IMR-90 (cell line): ENCODE measurements around the gene SIPA1L3. TPM values are rescaled to one million over a fixed set of nuclear protein-coding genes. Genes with fewer than 3 reads are reported as not detected.

Source experiments
- ATAC-seq: fragments of 200-7000 bp; cut with Tn5 transposase; 2 replicates; pipeline ENCODE4 v1.9.1; 2020; ENCODE audit warnings: low read depth, mild to moderate bottlenecking, moderate library complexity
- BruUV-seq: library from RNA; stranded (reverse); fragments of 400-500 nt; replicated peaks from 2 replicates; lab custom pipeline; 2021; lab: Mats Ljungman, UMichigan
- CTCF ChIA-PET: fragments of 300-600 bp; formaldehyde crosslinking; extraction: SDS; loops from one replicate; lab custom pipeline; 2021; ENCODE audit warnings: antibody characterized with exemption; lab: Yijun Ruan, JAX
- POLR2A ChIA-PET: fragments of 300-600 bp; sonication (Branson Sonifier 250); formaldehyde crosslinking; loops from one replicate; lab custom pipeline; 2022; ENCODE audit warnings: antibody characterized with exemption; ENCODE audit not compliant: unreplicated experiment; lab: Charles Lee
- DNase-seq: peaks from one replicate; pipeline ENCODE4 v3.0.0; 2013
- H2AFZ ChIP-seq: replicated peaks from 2 replicates; pipeline ENCODE3; 2013; ENCODE audit warnings: low read length, mild to moderate bottlenecking; ENCODE audit not compliant: poor library complexity
- H2AK5ac ChIP-seq: 2 replicates; pipeline ENCODE4 v1.6.1; 2013; ENCODE audit warnings: low read depth, low read length, inconsistent platforms
- H2AK9ac ChIP-seq: replicated peaks from 2 replicates; pipeline ENCODE3; 2013; ENCODE audit warnings: mild to moderate bottlenecking, low read depth, low read length, moderate library complexity; ENCODE audit not compliant: poor library complexity
- H2BK120ac ChIP-seq: 2 replicates; pipeline ENCODE4 v1.6.1; 2013; ENCODE audit warnings: low read depth, low read length, inconsistent platforms
- H2BK15ac ChIP-seq: 3 replicates; pipeline ENCODE4 v1.6.1; 2013; ENCODE audit warnings: low read depth, low read length, inconsistent platforms
- H2BK20ac ChIP-seq: 2 replicates; pipeline ENCODE4 v1.6.1; 2013; ENCODE audit warnings: low read depth, mild to moderate bottlenecking, inconsistent platforms, low read length, moderate library complexity
- H2BK5ac ChIP-seq: 2 replicates; pipeline ENCODE4 v1.6.1; 2013; ENCODE audit warnings: mild to moderate bottlenecking, low read depth, low read length, inconsistent platforms; ENCODE audit not compliant: poor library complexity, severe bottlenecking
- H3K14ac ChIP-seq: replicated peaks from 2 replicates; pipeline ENCODE4 v1.6.1; 2013; ENCODE audit warnings: low read depth, low read length, inconsistent platforms
- H3K18ac ChIP-seq: 2 replicates; pipeline ENCODE4 v1.6.1; 2013; ENCODE audit warnings: low read depth, low read length, control low read depth
- H3K23ac ChIP-seq: 2 replicates; pipeline ENCODE4 v1.6.1; 2013; ENCODE audit warnings: low read depth, low read length, inconsistent platforms
- H3K27ac ChIP-seq: 2 replicates; pipeline ENCODE4 v1.5.1; 2013; ENCODE audit warnings: mild to moderate bottlenecking, control low read depth, low read length; ENCODE audit not compliant: insufficient read depth
- H3K27me3 ChIP-seq: 2 replicates; pipeline ENCODE4 v1.6.1; 2013; ENCODE audit warnings: low read length; ENCODE audit not compliant: control insufficient read depth, insufficient read depth
- H3K36me3 ChIP-seq: 2 replicates; pipeline ENCODE4 v1.6.1; 2013; ENCODE audit warnings: low read length, mixed read lengths; ENCODE audit not compliant: control insufficient read depth, insufficient read depth
- H3K4ac ChIP-seq: 2 replicates; pipeline ENCODE4 v1.6.1; 2013; ENCODE audit warnings: low read depth, low read length, inconsistent platforms
- H3K4me1 ChIP-seq: 2 replicates; pipeline ENCODE4 v1.6.1; 2013; ENCODE audit warnings: low read length, mixed read lengths; ENCODE audit not compliant: control insufficient read depth, insufficient read depth
- H3K4me2 ChIP-seq: 2 replicates; pipeline ENCODE4 v1.6.1; 2013; ENCODE audit warnings: low read depth, mild to moderate bottlenecking, control low read depth, low read length, moderate library complexity
- H3K4me3 ChIP-seq: 2 replicates; pipeline ENCODE4 v1.5.1; 2013; ENCODE audit warnings: low read depth, mild to moderate bottlenecking, control low read depth, low read length, moderate library complexity; ENCODE audit not compliant: insufficient read depth
- H3K56ac ChIP-seq: 2 replicates; pipeline ENCODE4 v1.6.1; 2013; ENCODE audit warnings: low read length, inconsistent platforms; ENCODE audit not compliant: insufficient read depth; ENCODE audit errors: extremely low read depth
- H3K79me1 ChIP-seq, 2 experiments: 2 replicates each; pipeline ENCODE4 v1.6.1; 2013; ENCODE audit warnings: low read length in 2 of 2, inconsistent platforms in 1 of 2, low read depth in 1 of 2
- H3K9ac ChIP-seq: 2 replicates; pipeline ENCODE4 v1.6.1; 2013; ENCODE audit warnings: low read depth, low read length, control low read depth
- H3K9me1 ChIP-seq: 2 replicates; pipeline ENCODE4 v1.6.1; 2013; ENCODE audit warnings: low read length, inconsistent platforms; ENCODE audit not compliant: insufficient read depth
- H3K9me3 ChIP-seq: 2 replicates; pipeline ENCODE4 v1.6.1; 2013; ENCODE audit warnings: low read length; ENCODE audit not compliant: control insufficient read depth, insufficient read depth
- H4K20me1 ChIP-seq: 2 replicates; pipeline ENCODE4 v1.6.1; 2013; ENCODE audit warnings: low read length, inconsistent platforms; ENCODE audit not compliant: insufficient read depth
- H4K5ac ChIP-seq: 2 replicates; pipeline ENCODE4 v1.6.1; 2013; ENCODE audit warnings: mild to moderate bottlenecking, low read depth, low read length, control low read depth
- H4K8ac ChIP-seq, 2 experiments: 2 replicates each; pipeline ENCODE4 v1.6.1; 2013; ENCODE audit warnings: low read depth in 2 of 2, low read length in 2 of 2, control low read depth in 1 of 2, inconsistent platforms in 1 of 2
- H4K91ac ChIP-seq: 2 replicates; pipeline ENCODE4 v1.6.1; 2013; ENCODE audit warnings: low read depth, low read length, inconsistent platforms; ENCODE audit not compliant: insufficient read depth
- BHLHE40 ChIP-seq: fragments of 150-350 bp; IDR thresholded peaks from 2 replicates; pipeline ENCODE4 v1.6.1; 2016; ENCODE audit warnings: mild to moderate bottlenecking, low read depth, low read length
- CEBPB ChIP-seq: IDR thresholded peaks from 2 replicates; pipeline ENCODE4 v1.6.1; 2012; ENCODE audit warnings: low read depth, low read length, improper control_type of control experiment
- FOS ChIP-seq: fragments of 150-350 bp; IDR thresholded peaks from 2 replicates; pipeline ENCODE4 v1.6.1; 2016; ENCODE audit warnings: low read depth, low read length
- MAFK ChIP-seq: IDR thresholded peaks from 2 replicates; pipeline ENCODE4 v1.6.1; 2012; ENCODE audit warnings: low read depth, low read length, improper control_type of control experiment
- MAZ ChIP-seq: IDR thresholded peaks from 2 replicates; pipeline ENCODE4 v1.6.1; 2012; ENCODE audit warnings: low read depth, mild to moderate bottlenecking, low read length, improper control_type of control experiment, moderate library complexity, borderline replicate concordance
- POLR2A ChIP-seq: IDR thresholded peaks from 2 replicates; pipeline ENCODE4 v1.6.1; 2012; ENCODE audit warnings: mild to moderate bottlenecking, low read depth, low read length
- RAD21 ChIP-seq: IDR thresholded peaks from 2 replicates; pipeline ENCODE4 v1.6.1; 2012; ENCODE audit warnings: low read length, improper control_type of control experiment
- RCOR1 ChIP-seq: IDR thresholded peaks from 2 replicates; pipeline ENCODE4 v1.6.1; 2012; ENCODE audit warnings: mild to moderate bottlenecking, low read length, improper control_type of control experiment; ENCODE audit not compliant: insufficient replicate concordance
- RFX5 ChIP-seq: IDR thresholded peaks from 2 replicates; pipeline ENCODE4 v1.8.0; 2012; ENCODE audit warnings: low read depth, mild to moderate bottlenecking, low read length, moderate library complexity
- SMC3 ChIP-seq: fragments of 150-350 bp; IDR thresholded peaks from 2 replicates; pipeline ENCODE4 v1.6.1; 2016; ENCODE audit warnings: low read depth, mild to moderate bottlenecking, antibody characterized with exemption, low read length, moderate library complexity
- WGBS, 2 experiments: methylation state at CpG; one replicate each; pipeline versions ENCODE4 v1.1.5 to v1.1.7; 2013; ENCODE audit warnings: missing lambda C conversion rate in 2 of 2; ENCODE audit not compliant: insufficient read length in 1 of 2; ENCODE audit errors: extremely low coverage in 2 of 2; 5-methylcytosine and 5-hydroxymethylcytosine counted together
- dilution Hi-C: fragments of 300-500 bp; cut with HindIII; formaldehyde crosslinking; loops from one replicate; pipeline ENCODE4 v1.14.3; 2018; ENCODE audit warnings: low sequenced_read_pairs; ENCODE audit not compliant: unreplicated experiment
- in situ Hi-C: fragments of 300-500 bp; cut with MboI; formaldehyde crosslinking; loops from 3 replicates; pipeline ENCODE4 v1.14.3; 2019; ENCODE audit warnings: low sequenced_read_pairs, inconsistent platforms, mixed read lengths
- intact Hi-C: fragments of 100-400 bp; cut with micrococcal nuclease; formaldehyde crosslinking; loops from 2 replicates; pipeline ENCODE4 v1.10.0; 2022
- polyA plus RNA-seq, 3 experiments: library from polyadenylated mRNA; depleted of rRNA; stranded (reverse); fragments of >200 nt; gene quantifications; 2 replicates each; pipeline ENCODE4 v1.2.3, GENCODE V29; 2012; ENCODE audit warnings: low replicate concordance in 1 of 3
- total RNA-seq: library from RNA; depleted of rRNA; stranded (reverse); fragments of >200 nt; gene quantifications from 2 replicates; pipeline ENCODE4 v1.2.3, GENCODE V29; 2012
- TF ChIP-seq, protein P1 (sequence below): fragments of 150-350 bp; IDR thresholded peaks from 2 replicates; pipeline ENCODE4 v1.6.1; 2016; ENCODE audit warnings: low read depth, mild to moderate bottlenecking, low read length, moderate library complexity, borderline replicate concordance
- TF ChIP-seq, protein P2 (sequence below): fragments of 150-350 bp; IDR thresholded peaks from 2 replicates; pipeline ENCODE4 v1.6.1; 2017; ENCODE audit warnings: mild to moderate bottlenecking, antibody characterized with exemption, low read length, low read depth
- TF ChIP-seq, protein P3 (sequence below): conservative IDR thresholded peaks from 2 replicates; pipeline ENCODE4 v1.5.1; 2012; ENCODE audit warnings: mild to moderate bottlenecking, low read depth, low read length, improper control_type of control experiment

The SIPA1L3 gene
- total and polyA plus RNA-seq, 2 of the 4 experiments (the other 2 are of a cell fraction) = 4.1 to 9.4 TPM

DNA sequence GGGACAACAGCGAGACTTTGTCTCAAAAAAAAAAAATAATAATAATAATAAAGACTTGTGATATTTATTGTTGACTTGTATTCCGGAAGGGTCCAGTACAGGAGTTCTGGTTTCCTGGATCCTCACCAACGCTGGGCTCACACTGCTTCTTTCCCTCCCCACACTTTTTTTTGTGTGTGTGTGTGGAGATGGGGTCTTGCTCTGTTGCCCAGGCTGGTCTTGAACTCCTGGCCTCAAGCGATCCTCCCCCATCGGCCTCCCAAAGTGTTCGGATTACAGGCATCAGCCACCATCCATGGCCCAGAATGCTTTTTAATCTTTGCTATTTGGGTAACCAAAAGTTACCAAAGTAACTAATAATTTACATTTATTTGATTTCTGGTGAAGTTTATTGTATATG, 39.1 kb downstream of the SIPA1L3 start:
- ChIA-PET CTCF (no interaction called here), POLR2A (no interaction called here)
- peaks cover 3% of the 10 kb centered on the region; the same call in 1 of the 2 replicates for H3K36me3 ChIP-seq
- no peak overlapping the region for H2BK15ac ChIP-seq
- in situ Hi-C loops (no loop called here), dilution Hi-C loops (no loop called here), intact Hi-C loops (no loop called here)
- peaks cover 5% of the 10 kb centered on the region for H3K9me1 ChIP-seq
- H3K4me3 ChIP-seq = no peak overlapping the region
- H3K9me3 ChIP-seq = no peaks in the 10 kb centered on the region
- H3K4me2 ChIP-seq = no peak overlapping the region
- BruUV-seq = no TSS peak
- TF ChIP-seq, protein P1, sequence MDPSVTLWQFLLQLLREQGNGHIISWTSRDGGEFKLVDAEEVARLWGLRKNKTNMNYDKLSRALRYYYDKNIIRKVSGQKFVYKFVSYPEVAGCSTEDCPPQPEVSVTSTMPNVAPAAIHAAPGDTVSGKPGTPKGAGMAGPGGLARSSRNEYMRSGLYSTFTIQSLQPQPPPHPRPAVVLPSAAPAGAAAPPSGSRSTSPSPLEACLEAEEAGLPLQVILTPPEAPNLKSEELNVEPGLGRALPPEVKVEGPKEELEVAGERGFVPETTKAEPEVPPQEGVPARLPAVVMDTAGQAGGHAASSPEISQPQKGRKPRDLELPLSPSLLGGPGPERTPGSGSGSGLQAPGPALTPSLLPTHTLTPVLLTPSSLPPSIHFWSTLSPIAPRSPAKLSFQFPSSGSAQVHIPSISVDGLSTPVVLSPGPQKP = no peak
- TF ChIP-seq, protein P2, sequence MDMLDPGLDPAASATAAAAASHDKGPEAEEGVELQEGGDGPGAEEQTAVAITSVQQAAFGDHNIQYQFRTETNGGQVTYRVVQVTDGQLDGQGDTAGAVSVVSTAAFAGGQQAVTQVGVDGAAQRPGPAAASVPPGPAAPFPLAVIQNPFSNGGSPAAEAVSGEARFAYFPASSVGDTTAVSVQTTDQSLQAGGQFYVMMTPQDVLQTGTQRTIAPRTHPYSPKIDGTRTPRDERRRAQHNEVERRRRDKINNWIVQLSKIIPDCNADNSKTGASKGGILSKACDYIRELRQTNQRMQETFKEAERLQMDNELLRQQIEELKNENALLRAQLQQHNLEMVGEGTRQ = no peak
- TF ChIP-seq BHLHE40 (no peak), MAZ (no peak), CEBPB (no peak), POLR2A (no peak), RCOR1 (no peak), SMC3 (no peak), MAFK (no peak), FOS (no peak), RAD21 (no peak), RFX5 (no peak)
- TF ChIP-seq, protein P3, sequence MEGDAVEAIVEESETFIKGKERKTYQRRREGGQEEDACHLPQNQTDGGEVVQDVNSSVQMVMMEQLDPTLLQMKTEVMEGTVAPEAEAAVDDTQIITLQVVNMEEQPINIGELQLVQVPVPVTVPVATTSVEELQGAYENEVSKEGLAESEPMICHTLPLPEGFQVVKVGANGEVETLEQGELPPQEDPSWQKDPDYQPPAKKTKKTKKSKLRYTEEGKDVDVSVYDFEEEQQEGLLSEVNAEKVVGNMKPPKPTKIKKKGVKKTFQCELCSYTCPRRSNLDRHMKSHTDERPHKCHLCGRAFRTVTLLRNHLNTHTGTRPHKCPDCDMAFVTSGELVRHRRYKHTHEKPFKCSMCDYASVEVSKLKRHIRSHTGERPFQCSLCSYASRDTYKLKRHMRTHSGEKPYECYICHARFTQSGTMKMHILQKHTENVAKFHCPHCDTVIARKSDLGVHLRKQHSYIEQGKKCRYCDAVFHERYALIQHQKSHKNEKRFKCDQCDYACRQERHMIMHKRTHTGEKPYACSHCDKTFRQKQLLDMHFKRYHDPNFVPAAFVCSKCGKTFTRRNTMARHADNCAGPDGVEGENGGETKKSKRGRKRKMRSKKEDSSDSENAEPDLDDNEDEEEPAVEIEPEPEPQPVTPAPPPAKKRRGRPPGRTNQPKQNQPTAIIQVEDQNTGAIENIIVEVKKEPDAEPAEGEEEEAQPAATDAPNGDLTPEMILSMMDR = no peak
- H3K27me3 ChIP-seq = no peaks in the 10 kb centered on the region
- H3K4ac ChIP-seq = no peak overlapping the region
- no peak overlapping the region for H4K91ac ChIP-seq
- H3K56ac ChIP-seq = no peak overlapping the region
- H3K27ac ChIP-seq = no peak overlapping the region
- no peak overlapping the region for H3K23ac ChIP-seq
- no peak overlapping the region for H3K9ac ChIP-seq
- H4K8ac ChIP-seq = no peak overlapping the region
- no peak overlapping the region for H2BK20ac ChIP-seq
- H2BK5ac ChIP-seq = no peak overlapping the region
- H2AK5ac ChIP-seq = no peak overlapping the region
- no peak overlapping the region for H2AK9ac ChIP-seq
- ATAC-seq = no peak
- H2BK120ac ChIP-seq = no peak overlapping the region
- H3K79me1 ChIP-seq = peaks cover 55 to 86% of the 10 kb centered on the region in 2 experiments
- H3K14ac ChIP-seq = no peak overlapping the region
- H4K5ac ChIP-seq = no peak overlapping the region
- peaks cover 9% of the 10 kb centered on the region for H4K20me1 ChIP-seq
- no CpG with 5 or more reads among the region's 6 CpGs for WGBS, 2 experiments
- no peak for DNase-seq
- no peak overlapping the region for H3K18ac ChIP-seq
- no peak overlapping the region for H2AFZ ChIP-seq
- 0 out of 2 replicates have a peak, but pooled peaks cover 1% of the 10 kb centered on the region for H3K4me1 ChIP-seq
